ENCODE results near the gene C1QC.

The C1QC gene

DNA sequence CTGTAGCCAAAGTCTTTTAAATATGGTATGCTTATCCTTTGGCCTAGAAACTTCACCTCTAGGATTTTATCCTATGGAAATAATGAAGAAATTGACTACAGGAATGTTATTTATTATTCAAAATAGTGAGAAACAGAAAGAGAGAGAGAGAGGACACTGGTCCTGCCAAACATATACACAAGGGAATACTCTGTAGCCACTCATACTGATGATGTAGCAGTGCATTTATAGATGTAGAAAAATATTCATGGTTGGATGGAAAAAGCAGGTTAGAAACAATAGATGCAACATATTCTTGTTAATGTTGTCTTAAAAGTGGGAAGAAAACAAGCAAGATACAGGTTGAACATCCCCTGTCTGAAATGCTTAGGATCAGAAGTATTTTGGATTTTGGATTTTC lies 45.0 kb downstream of the C1QC start:
- Histone ChIP-seq H3K79me2 (no peaks in the 10 kb centered on the region), H3K9me3 (ENCODE audit: control insufficient read depth, low read length) (no peaks in the 10 kb centered on the region), H3K4me2 (ENCODE audit: low read length) (no peak overlapping the region), H3K27me3 (ENCODE audit: control insufficient read depth, insufficient read depth, low read length) (no peaks in the 10 kb centered on the region), H3K9ac (no peak overlapping the region), H2AFZ (no peak overlapping the region), H3K36me3 (ENCODE audit: control insufficient read depth, insufficient read depth, low read length) (no peaks in the 10 kb centered on the region), H3K4me3 (ENCODE audit: low read depth, low read length) (no peak overlapping the region), H3K4me1 (no peaks in the 10 kb centered on the region), H3K27ac (no peak overlapping the region)
- TF ChIP-seq, protein P1, sequence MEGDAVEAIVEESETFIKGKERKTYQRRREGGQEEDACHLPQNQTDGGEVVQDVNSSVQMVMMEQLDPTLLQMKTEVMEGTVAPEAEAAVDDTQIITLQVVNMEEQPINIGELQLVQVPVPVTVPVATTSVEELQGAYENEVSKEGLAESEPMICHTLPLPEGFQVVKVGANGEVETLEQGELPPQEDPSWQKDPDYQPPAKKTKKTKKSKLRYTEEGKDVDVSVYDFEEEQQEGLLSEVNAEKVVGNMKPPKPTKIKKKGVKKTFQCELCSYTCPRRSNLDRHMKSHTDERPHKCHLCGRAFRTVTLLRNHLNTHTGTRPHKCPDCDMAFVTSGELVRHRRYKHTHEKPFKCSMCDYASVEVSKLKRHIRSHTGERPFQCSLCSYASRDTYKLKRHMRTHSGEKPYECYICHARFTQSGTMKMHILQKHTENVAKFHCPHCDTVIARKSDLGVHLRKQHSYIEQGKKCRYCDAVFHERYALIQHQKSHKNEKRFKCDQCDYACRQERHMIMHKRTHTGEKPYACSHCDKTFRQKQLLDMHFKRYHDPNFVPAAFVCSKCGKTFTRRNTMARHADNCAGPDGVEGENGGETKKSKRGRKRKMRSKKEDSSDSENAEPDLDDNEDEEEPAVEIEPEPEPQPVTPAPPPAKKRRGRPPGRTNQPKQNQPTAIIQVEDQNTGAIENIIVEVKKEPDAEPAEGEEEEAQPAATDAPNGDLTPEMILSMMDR (IDR thresholded peaks at IDR 0.05), result no peak

DNA sequence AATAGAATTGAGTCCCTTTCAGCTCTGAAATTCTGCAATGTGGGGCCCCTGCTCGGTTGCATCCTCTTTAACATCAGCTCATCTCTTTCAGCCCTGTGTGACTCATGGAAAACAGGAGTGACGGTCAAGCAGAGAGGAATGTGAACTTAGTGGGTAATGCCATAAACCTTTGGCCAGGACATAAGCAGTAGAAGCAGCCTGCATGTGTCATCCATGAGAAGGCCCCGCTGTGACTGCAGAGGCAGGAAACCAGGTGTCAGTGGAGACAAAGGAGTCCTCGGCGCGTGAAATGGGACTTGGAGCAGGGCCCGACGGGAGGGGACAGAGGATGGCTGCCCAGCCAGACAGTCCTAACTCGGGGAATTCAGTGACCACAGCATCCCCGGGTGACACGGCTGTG lies 46.1 kb downstream of the C1QC start:
- no peak overlapping the region for H3K4me2 ChIP-seq (ENCODE audit: low read length)
- no peaks in the 10 kb centered on the region for H3K4me1 ChIP-seq
- no peaks in the 10 kb centered on the region for H3K9me3 ChIP-seq (ENCODE audit: control insufficient read depth, low read length)
- no peak overlapping the region for H3K27ac ChIP-seq
- H3K36me3 ChIP-seq (ENCODE audit: control insufficient read depth, insufficient read depth, low read length), result no peaks in the 10 kb centered on the region
- H2AFZ ChIP-seq, result no peak overlapping the region
- TF ChIP-seq, protein P1 (IDR thresholded peaks at IDR 0.05), result no peak
- no peaks in the 10 kb centered on the region for H3K27me3 ChIP-seq (ENCODE audit: control insufficient read depth, insufficient read depth, low read length)
- no peak overlapping the region for H3K9ac ChIP-seq
- H3K79me2 ChIP-seq, result no peaks in the 10 kb centered on the region
- no peak overlapping the region for H3K4me3 ChIP-seq (ENCODE audit: low read depth, low read length)

DNA sequence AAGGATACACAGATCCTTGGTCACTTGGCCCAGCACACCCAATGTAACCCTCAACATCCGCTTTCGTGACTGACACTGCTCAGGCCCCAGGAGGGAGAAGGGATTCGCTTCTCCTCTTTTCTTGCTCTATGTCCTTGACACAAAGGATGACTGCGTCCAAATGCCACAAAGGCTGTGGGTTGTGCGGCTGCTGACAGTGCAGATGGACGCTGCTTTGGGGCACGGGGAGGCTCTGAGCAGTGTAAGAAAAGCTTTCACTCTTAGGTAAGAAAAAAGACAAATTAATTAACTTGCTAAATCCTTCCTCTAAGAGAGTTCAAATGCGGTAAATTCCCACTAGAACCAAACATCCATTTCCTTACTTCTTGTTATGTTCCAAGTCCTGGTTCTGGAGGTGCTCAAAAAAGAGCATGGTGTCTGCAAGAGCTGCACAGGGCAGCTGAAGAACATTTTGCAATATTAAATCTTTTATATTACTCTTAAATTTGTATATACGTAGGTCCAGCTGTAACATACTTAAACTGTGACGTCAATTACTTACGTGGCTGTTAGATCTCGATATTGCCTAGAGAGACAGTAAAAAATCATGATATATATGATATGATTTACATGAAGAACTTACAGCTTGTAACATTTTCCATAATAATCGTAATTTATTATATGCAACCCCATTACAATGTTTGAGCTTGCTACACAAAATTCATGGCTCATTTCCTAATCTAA lies 47.8 kb downstream of the C1QC start:
- Histone ChIP-seq H3K9me3 (ENCODE audit: control insufficient read depth, low read length) (no peaks in the 10 kb centered on the region), H3K4me3 (ENCODE audit: low read depth, low read length) (no peak overlapping the region)

DNA sequence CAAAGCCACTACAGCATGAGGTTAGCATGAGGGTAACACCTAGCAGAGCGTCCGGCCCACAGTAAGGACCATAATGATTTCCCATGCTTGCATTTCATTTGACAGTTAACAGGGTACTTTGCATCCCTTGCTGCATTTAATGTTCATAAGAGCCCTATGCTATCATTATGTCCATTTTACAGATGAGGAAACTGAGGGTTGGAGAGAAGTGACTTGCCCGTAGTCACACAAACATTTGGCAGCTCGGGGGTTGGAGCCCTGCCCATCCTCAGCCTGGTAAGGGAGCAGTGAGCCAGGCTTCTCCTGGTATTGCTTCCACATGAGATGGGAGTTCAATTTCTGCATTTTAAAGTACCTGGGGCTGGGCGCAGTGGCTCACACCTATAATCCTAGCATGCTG lies 50.7 kb downstream of the C1QC start:
- no peak overlapping the region for H3K27ac ChIP-seq
- TF ChIP-seq, protein P1 (IDR thresholded peaks at IDR 0.05), result no peak
- no peaks in the 10 kb centered on the region for H3K4me1 ChIP-seq
- no peak overlapping the region for H3K4me2 ChIP-seq (ENCODE audit: low read length)
- H2AFZ ChIP-seq, result no peak overlapping the region
- no peak overlapping the region for H3K9ac ChIP-seq
- no peaks in the 10 kb centered on the region for H3K9me3 ChIP-seq (ENCODE audit: control insufficient read depth, low read length)
- no peak overlapping the region for H3K4me3 ChIP-seq (ENCODE audit: low read depth, low read length)
- no peaks in the 10 kb centered on the region for H3K36me3 ChIP-seq (ENCODE audit: control insufficient read depth, insufficient read depth, low read length)
- H3K79me2 ChIP-seq, result no peaks in the 10 kb centered on the region
- H3K27me3 ChIP-seq (ENCODE audit: control insufficient read depth, insufficient read depth, low read length), result no peaks in the 10 kb centered on the region

More for the DNA sequence above, 47.8 kb downstream of the C1QC start:
- Histone ChIP-seq H3K4me1 (no peaks in the 10 kb centered on the region), H3K9ac (no peak overlapping the region), H3K36me3 (ENCODE audit: control insufficient read depth, insufficient read depth, low read length) (no peaks in the 10 kb centered on the region), H3K27ac (no peak overlapping the region), H2AFZ (no peak overlapping the region), H3K4me2 (ENCODE audit: low read length) (no peak overlapping the region), H3K27me3 (ENCODE audit: control insufficient read depth, insufficient read depth, low read length) (no peaks in the 10 kb centered on the region), H3K79me2 (no peaks in the 10 kb centered on the region)
- TF ChIP-seq, protein P1 (IDR thresholded peaks at IDR 0.05), result no peak

DNA sequence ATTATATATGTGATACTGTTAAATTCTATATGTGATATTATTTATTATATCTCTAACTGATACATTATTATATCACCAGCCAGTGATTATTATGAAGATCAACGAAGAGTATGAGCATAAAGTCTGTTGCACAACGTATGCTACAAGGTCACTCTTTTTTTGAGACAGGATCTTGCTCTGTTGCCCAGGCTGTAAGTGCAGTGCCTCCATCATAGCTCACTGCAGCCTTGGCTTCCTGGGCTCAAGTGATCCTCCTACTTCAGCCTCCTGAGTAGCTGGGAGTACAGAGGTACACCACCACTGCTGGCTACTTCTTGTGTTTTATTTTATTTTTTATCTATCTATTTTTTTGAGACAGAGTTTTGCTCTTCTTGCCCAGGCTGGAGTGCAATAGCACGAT lies 53.2 kb downstream of the C1QC start:
- Histone ChIP-seq H3K4me3 (ENCODE audit: low read depth, low read length) (no peak overlapping the region), H3K27me3 (ENCODE audit: control insufficient read depth, insufficient read depth, low read length) (no peaks in the 10 kb centered on the region)

More for the DNA sequence above, 53.2 kb downstream of the C1QC start:
- Histone ChIP-seq H3K36me3 (ENCODE audit: control insufficient read depth, insufficient read depth, low read length) (no peaks in the 10 kb centered on the region), H3K9ac (no peak overlapping the region), H3K79me2 (no peaks in the 10 kb centered on the region), H3K4me1 (no peaks in the 10 kb centered on the region), H3K4me2 (ENCODE audit: low read length) (no peak overlapping the region), H3K9me3 (ENCODE audit: control insufficient read depth, low read length) (no peaks in the 10 kb centered on the region), H3K27ac (no peak overlapping the region), H2AFZ (no peak overlapping the region)
- TF ChIP-seq, protein P1 (IDR thresholded peaks at IDR 0.05), result no peak
